T-cell (primary cell): ENCODE results near the gene EPHA2. TPM values are rescaled to one million over a fixed set of nuclear protein-coding genes. Genes with fewer than 3 reads are reported as not detected.

Source experiments
- ATAC-seq, 4 experiments: fragments of 200-7000 bp in 3 of 4; fragments of 150-1000 bp in 1 of 4; cut with Tn5 transposase; replicated peaks in 1 of 4; 1 replicate in 3 of 4; 2 replicates in 1 of 4; pipeline ENCODE4 v1.10.0; 2021; ENCODE audit warnings: moderate library complexity in 3 of 4, mild to moderate bottlenecking in 2 of 4, moderate number of reproducible peaks in 1 of 4
- CTCF ChIA-PET, 2 donors: fragments of 300-600 bp; sonication (Branson Sonifier 250); formaldehyde crosslinking; loops; one replicate each; lab custom pipeline; 2022; ENCODE audit warnings: antibody characterized with exemption in 2 of 2; lab: Charles Lee
- POLR2A ChIA-PET, 2 donors: fragments of 300-600 bp; sonication (Branson Sonifier 250); formaldehyde crosslinking; loops; one replicate each; lab custom pipeline; 2022; ENCODE audit warnings: antibody characterized with exemption in 2 of 2; lab: Charles Lee
- DNase-seq, 35 experiments: peaks; one replicate each; pipeline versions ENCODE4 v3.0.0 to v3.0.0-alpha.2; 2013 to 2023
- H3K27ac ChIP-seq: one replicate; pipeline ENCODE4 v1.5.1; 2013; ENCODE audit warnings: low read length
- H3K27me3 ChIP-seq, 2 experiments: replicated peaks in 1 of 2; 1 replicate in 1 of 2; 2 replicates in 1 of 2; pipeline versions ENCODE4 v1.6.1 to v1.7.0; 2013; ENCODE audit warnings: low read length in 1 of 2, mixed read lengths in 1 of 2; ENCODE audit not compliant: control insufficient read depth in 2 of 2, insufficient read depth in 2 of 2; ENCODE audit errors: extremely low read depth in 1 of 2
- H3K36me3 ChIP-seq, 2 donors: 1 replicate in 1 of 2; 2 replicates in 1 of 2; pipeline versions ENCODE4 v1.6.1 to v1.7.0; 2013; ENCODE audit warnings: low read length in 1 of 2; ENCODE audit not compliant: control insufficient read depth in 2 of 2, insufficient read depth in 1 of 2; ENCODE audit errors: extremely low read depth in 1 of 2
- H3K4me1 ChIP-seq, 2 experiments: 1 replicate in 1 of 2; 2 replicates in 1 of 2; pipeline versions ENCODE4 v1.6.1 to v1.7.0; 2013; ENCODE audit warnings: low read length in 2 of 2, mixed read lengths in 1 of 2; ENCODE audit not compliant: insufficient read depth in 2 of 2, control insufficient read depth in 1 of 2; ENCODE audit errors: extremely low read depth in 1 of 2
- H3K4me3 ChIP-seq, 2 donors: 1 replicate in 1 of 2; 2 replicates in 1 of 2; pipeline versions ENCODE4 v1.5.1 to v1.7.0; 2013; ENCODE audit warnings: mild to moderate bottlenecking in 2 of 2, low read length in 1 of 2, moderate library complexity in 1 of 2; ENCODE audit not compliant: control insufficient read depth in 1 of 2; ENCODE audit errors: extremely low read depth in 1 of 2
- H3K9me3 ChIP-seq: 2 replicates; pipeline ENCODE4 v1.7.0; 2013
- H3K27ac Mint-ChIP-seq, 2 donors: one replicate each; pipeline ENCODE4 v1.8.0; 2020 to 2021; ENCODE audit warnings: mild to moderate bottlenecking in 2 of 2, mixed read lengths in 2 of 2
- H3K27me3 Mint-ChIP-seq, 2 donors: one replicate each; pipeline ENCODE4 v1.8.0; 2021 to 2022; ENCODE audit warnings: mixed read lengths in 2 of 2
- H3K36me3 Mint-ChIP-seq: one replicate; pipeline ENCODE4 v1.8.0; 2021; ENCODE audit warnings: mixed read lengths
- H3K4me1 Mint-ChIP-seq, 3 donors: one replicate each; pipeline ENCODE4 v1.8.0; 2020 to 2022; ENCODE audit warnings: mixed read lengths in 3 of 3, mild to moderate bottlenecking in 1 of 3
- H3K4me3 Mint-ChIP-seq, 3 donors: one replicate each; pipeline ENCODE4 v1.8.0; 2020 to 2022; ENCODE audit warnings: mild to moderate bottlenecking in 3 of 3, mixed read lengths in 3 of 3, moderate library complexity in 3 of 3
- H3K9me3 Mint-ChIP-seq, 3 donors: one replicate each; pipeline ENCODE4 v1.8.0; 2020 to 2022; ENCODE audit warnings: mixed read lengths in 3 of 3
- WGBS: methylation state at CpG from one replicate; pipeline ENCODE4 v1.1.5; 2013; ENCODE audit warnings: missing lambda C conversion rate; ENCODE audit not compliant: insufficient coverage; 5-methylcytosine and 5-hydroxymethylcytosine counted together
- total RNA-seq, 35 experiments: library from RNA in 6 of 35; stranded (reverse) in 6 of 35; fragments of 120-200 nt in 1 of 35; gene quantifications; one replicate each; pipeline versions ENCODE4 v1.2.1 to v1.2.4 and lab custom pipeline; 2013 to 2026

The EPHA2 gene
- total RNA-seq, 5 donors from 2014 or later (not counting 1 experiment from before 2014, with no cell fraction given), result 0.19 to 0.66 (median 0.41) TPM; not detected in 1

- H3K9me3 ChIP-seq, result no peaks in the 10 kb centered on the region
- no peaks in the 10 kb centered on the region for H3K36me3 ChIP-seq
- no peak overlapping the region for H3K27ac ChIP-seq
- H3K4me3 ChIP-seq, result no peak overlapping the region
- no peaks in the 10 kb centered on the region for H3K36me3 Mint-ChIP-seq
- H3K4me3 Mint-ChIP-seq, result no peak overlapping the region
- peaks cover 0 to 31% of the 10 kb centered on the region in 2 experiments for H3K27me3 ChIP-seq
- H3K9me3 Mint-ChIP-seq, result no peaks in the 10 kb centered on the region
- DNase-seq (no peak), ATAC-seq (no peak)
- 78% methylated on average over 6 of the region's 9 CpGs for WGBS
- peaks cover 0 to 5% (median 4%) of the 10 kb centered on the region in 3 donors for H3K4me1 Mint-ChIP-seq
- CTCF ChIA-PET, result interaction anchor here (0.6 to 4.2 kb wide), 12 partner anchors 12 to 395 kb away, joined by 3 to 44 read pairs (median 4); no protein-coding TSS in a partner anchor
- H3K27me3 Mint-ChIP-seq, result peaks cover 10% of the 10 kb centered on the region in 2 donors
- H3K27ac Mint-ChIP-seq, result no peak overlapping the region
- peaks cover 0 to 7% of the 10 kb centered on the region in 2 experiments for H3K4me1 ChIP-seq
- POLR2A ChIA-PET, result no interaction called here
Measured at GRCh38 chr1:16186655-16187235, 30.9 kb upstream of the EPHA2 start.

- H3K27ac Mint-ChIP-seq, result no peak overlapping the region
- ATAC-seq, result no peak
- H3K36me3 ChIP-seq, result no peaks in the 10 kb centered on the region
- CTCF ChIA-PET, result interaction anchor here in 1 of 2 donors (1.3 kb wide), 1 partner anchor 106 kb away, joined by 3 read pairs; no protein-coding TSS in a partner anchor
- POLR2A ChIA-PET, result no interaction called here
- H3K27ac ChIP-seq, result no peak overlapping the region
- no peak for DNase-seq
- peaks cover 0 to 5% (median 4%) of the 10 kb centered on the region in 3 donors for H3K4me1 Mint-ChIP-seq
- H3K27me3 ChIP-seq, result peaks cover 0 to 20% of the 10 kb centered on the region in 2 experiments
- WGBS, result 84% methylated on average over 8 of the region's 10 CpGs
- H3K27me3 Mint-ChIP-seq, result peaks cover 6 to 9% of the 10 kb centered on the region in 2 donors
- H3K36me3 Mint-ChIP-seq, result no peaks in the 10 kb centered on the region
- peaks cover 0 to 7% of the 10 kb centered on the region in 2 experiments for H3K4me1 ChIP-seq
- no peaks in the 10 kb centered on the region for H3K9me3 ChIP-seq
- no peak overlapping the region for H3K4me3 Mint-ChIP-seq
- H3K4me3 ChIP-seq, result no peak overlapping the region
- no peaks in the 10 kb centered on the region for H3K9me3 Mint-ChIP-seq
Measured at GRCh38 chr1:16184557-16185303, 28.9 kb upstream of the EPHA2 start.

DNA sequence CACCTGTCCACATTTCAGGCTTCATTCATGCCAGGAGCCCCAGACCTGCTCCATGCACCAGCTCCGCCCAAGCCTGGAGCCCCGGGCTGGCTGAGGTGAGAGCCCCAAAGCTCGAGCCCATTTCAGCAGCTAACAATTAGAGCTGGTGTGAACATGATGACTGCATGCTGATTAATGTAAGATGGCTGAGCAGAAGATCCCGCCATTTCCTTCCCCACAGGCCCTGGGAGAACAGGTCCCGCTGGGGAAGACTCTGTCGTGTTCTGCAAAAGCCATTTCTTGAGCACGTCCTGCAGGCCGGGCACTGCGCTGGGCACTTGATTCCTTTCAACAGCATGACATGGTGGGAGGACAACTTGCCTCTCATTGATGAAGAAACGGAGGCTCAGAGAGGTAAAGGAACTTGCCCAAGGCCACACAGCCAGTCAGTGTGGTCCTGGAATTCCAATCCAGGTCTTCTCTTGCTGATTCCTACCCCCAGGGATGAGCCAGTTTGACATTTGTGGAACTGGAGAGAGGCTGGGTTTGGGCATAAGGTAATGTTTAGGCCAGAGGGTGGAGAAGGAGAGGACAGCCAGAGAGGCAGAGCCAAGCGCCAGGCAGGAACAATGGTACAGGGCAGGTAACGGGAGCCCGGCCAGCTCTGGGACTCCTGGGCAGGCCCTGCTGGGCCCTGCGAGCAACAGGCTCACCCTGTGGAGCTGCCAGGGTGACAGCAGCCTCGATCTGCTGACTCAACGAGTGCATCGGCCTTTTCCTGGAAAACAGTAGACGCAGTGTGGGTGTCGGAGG is 28.1 kb upstream of the EPHA2 start:
- peaks cover 3 to 4% of the 10 kb centered on the region in 2 donors for H3K27me3 Mint-ChIP-seq
- DNase-seq (no peak), ATAC-seq (no peak)
- Histone ChIP-seq H3K27me3 (peaks cover 0 to 12% of the 10 kb centered on the region in 2 experiments), H3K27ac (no peak overlapping the region), H3K36me3 (no peaks in the 10 kb centered on the region), H3K4me3 (no peak overlapping the region), H3K9me3 (no peaks in the 10 kb centered on the region), H3K4me1 (peaks cover 0 to 7% of the 10 kb centered on the region in 2 experiments)
- WGBS, result 86% methylated on average over 10 of the region's 19 CpGs
- no peak overlapping the region for H3K4me3 Mint-ChIP-seq
- ChIA-PET CTCF (interaction anchor here in 1 of 2 donors (1.3 kb wide), 1 partner anchor 105 kb away, joined by 3 read pairs; no protein-coding TSS in a partner anchor), POLR2A (no interaction called here)
- H3K27ac Mint-ChIP-seq, result no peak overlapping the region
- H3K36me3 Mint-ChIP-seq, result no peaks in the 10 kb centered on the region
- H3K9me3 Mint-ChIP-seq, result no peaks in the 10 kb centered on the region
- peaks cover 0 to 5% (median 4%) of the 10 kb centered on the region in 3 donors for H3K4me1 Mint-ChIP-seq

DNA sequence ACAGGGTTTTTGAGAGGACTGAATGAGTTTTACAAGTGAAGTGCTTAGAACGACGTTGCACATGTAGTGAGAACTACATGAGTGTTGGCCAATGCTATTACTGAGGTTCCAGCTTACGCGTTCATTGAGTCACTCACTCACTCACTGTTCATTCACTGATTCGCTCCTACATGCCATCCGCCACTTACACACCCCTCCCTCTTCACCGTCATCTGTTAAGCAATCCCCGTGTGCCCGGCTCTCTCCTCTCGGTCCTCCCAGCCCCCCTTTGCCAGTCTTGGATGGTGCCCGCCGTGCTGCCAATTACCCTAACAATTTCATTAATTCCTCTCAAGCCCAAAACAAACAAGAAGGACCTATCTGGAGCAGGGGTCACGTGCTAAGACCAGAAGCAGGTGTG is 27.3 kb upstream of the EPHA2 start:
- Mint-ChIP-seq H3K27me3 (peaks cover 0 to 2% of the 10 kb centered on the region in 2 donors), H3K9me3 (no peaks in the 10 kb centered on the region), H3K4me3 (no peak overlapping the region), H3K36me3 (no peaks in the 10 kb centered on the region), H3K4me1 (peaks cover 0 to 5% (median 4%) of the 10 kb centered on the region in 3 donors), H3K27ac (no peak overlapping the region)
- Histone ChIP-seq H3K9me3 (no peaks in the 10 kb centered on the region), H3K27ac (no peak overlapping the region), H3K36me3 (no peaks in the 10 kb centered on the region), H3K27me3 (peaks cover 0 to 11% of the 10 kb centered on the region in 2 experiments), H3K4me1 (peaks cover 0 to 7% of the 10 kb centered on the region in 2 experiments), H3K4me3 (no peak overlapping the region)
- DNase-seq (no peak), ATAC-seq (no peak)
- ChIA-PET POLR2A (no interaction called here), CTCF (no interaction called here)
- WGBS, result 90% methylated on average over 11 of the region's 13 CpGs

- no peaks in the 10 kb centered on the region for H3K36me3 Mint-ChIP-seq
- CTCF ChIA-PET, result interaction anchor here in 1 of 2 donors (1.0 kb wide), 1 partner anchor 100 kb away, joined by 4 read pairs; no protein-coding TSS in a partner anchor
- POLR2A ChIA-PET, result no interaction called here
- H3K4me1 Mint-ChIP-seq, result no peaks in the 10 kb centered on the region
- no peak overlapping the region for H3K4me3 Mint-ChIP-seq
- WGBS, result 82% methylated on average over 11 of the region's 18 CpGs
- no peak overlapping the region for H3K27ac Mint-ChIP-seq
- DNase-seq (no peak), ATAC-seq (no peak)
- Histone ChIP-seq H3K9me3 (no peaks in the 10 kb centered on the region), H3K4me1 (no peaks in the 10 kb centered on the region), H3K36me3 (no peaks in the 10 kb centered on the region), H3K4me3 (no peak overlapping the region), H3K27me3 (peaks cover 0 to 14% of the 10 kb centered on the region in 2 experiments), H3K27ac (no peak overlapping the region)
- peaks cover 0 to 5% of the 10 kb centered on the region in 2 donors for H3K27me3 Mint-ChIP-seq
- no peaks in the 10 kb centered on the region for H3K9me3 Mint-ChIP-seq
Measured at GRCh38 chr1:16181887-16182719, 26.2 kb upstream of the EPHA2 start.
